SK-N-MC (cell line): Measurements from ENCODE around the gene ADIPOR2.

Experiments used
- DNase-seq: peaks from one replicate; pipeline ENCODE4 v3.0.0-alpha.2; 2011; ENCODE audit warnings: low read depth, low spot score
- H3K27ac ChIP-seq: fragments of 200-600 bp; sonication (generic); 2 replicates; pipeline ENCODE4 v1.5.1; 2016; ENCODE audit warnings: mixed run types
- H3K36me3 ChIP-seq: fragments of 200-600 bp; sonication (generic); 2 replicates; pipeline ENCODE4 v1.6.1; 2017; ENCODE audit warnings: antibody characterized with exemption, low read length, mixed read lengths; ENCODE audit not compliant: insufficient read depth
- H3K4me3 ChIP-seq: fragments of 200-600 bp; sonication (generic); 2 replicates; pipeline ENCODE4 v1.5.1; 2016
- H3K9ac ChIP-seq: fragments of 200-600 bp; sonication (generic); 2 replicates; pipeline ENCODE4 v1.8.0; 2017; ENCODE audit warnings: mixed run types, mixed read lengths; ENCODE audit not compliant: insufficient read length
- H3K9me3 ChIP-seq: fragments of 200-600 bp; sonication (generic); 2 replicates; pipeline ENCODE4 v1.6.1; 2017; ENCODE audit warnings: low read depth, mild to moderate bottlenecking, antibody characterized with exemption, low read length, moderate library complexity, mixed read lengths
- EZH2 ChIP-seq: fragments of 200-600 bp; sonication (generic); IDR thresholded peaks from one replicate; pipeline ENCODE4 v1.6.1; 2017; ENCODE audit warnings: antibody characterized with exemption
- FOXP2 ChIP-seq: optimal IDR thresholded peaks from 2 replicates; pipeline ENCODE3; 2011; ENCODE audit warnings: mild to moderate bottlenecking, moderate library complexity; ENCODE audit not compliant: insufficient read depth; ENCODE audit errors: extremely low read length, control extremely low read depth
- POLR2AphosphoS5 ChIP-seq: IDR thresholded peaks from 2 replicates; pipeline ENCODE4 v1.6.1; 2012; ENCODE audit warnings: mild to moderate bottlenecking, low read depth, low read length, borderline replicate concordance

Gene ADIPOR2

GRCh38 chr12:1826867-1827705, 136.2 kb downstream of the ADIPOR2 start:
- Histone ChIP-seq H3K4me3 (no peak overlapping the region), H3K36me3 (no peaks in the 10 kb centered on the region), H3K9me3 (no peaks in the 10 kb centered on the region), H3K27ac (no peak overlapping the region), H3K9ac (no peak overlapping the region)
- DNase-seq, result no peak
- no peak for TF ChIP-seq EZH2
- TF ChIP-seq POLR2AphosphoS5, result no peak

GRCh38 chr12:1827826-1828805, 137.2 kb downstream of the ADIPOR2 start:
- H3K36me3 ChIP-seq, result no peaks in the 10 kb centered on the region
- TF ChIP-seq POLR2AphosphoS5 (no peak), EZH2 (no peak), FOXP2 (no peak)
- H3K27ac ChIP-seq, result no peak overlapping the region
- no peak overlapping the region for H3K9ac ChIP-seq
- H3K4me3 ChIP-seq, result no peak overlapping the region
- no peak for DNase-seq
- no peaks in the 10 kb centered on the region for H3K9me3 ChIP-seq

GRCh38 chr12:1828856-1829255, 138.0 kb downstream of the ADIPOR2 start:
- TF ChIP-seq EZH2, result no peak
- TF ChIP-seq FOXP2, result no peak
- DNase-seq, result no peak
- no peaks in the 10 kb centered on the region for H3K36me3 ChIP-seq

GRCh38 chr12:1829306-1829900, 138.5 kb downstream of the ADIPOR2 start:
- no peak for DNase-seq
- Histone ChIP-seq H3K9ac (no peak overlapping the region), H3K36me3 (no peaks in the 10 kb centered on the region), H3K9me3 (no peaks in the 10 kb centered on the region), H3K4me3 (no peak overlapping the region), H3K27ac (no peak overlapping the region)
- TF ChIP-seq POLR2AphosphoS5 (no peak), FOXP2 (no peak), EZH2 (no peak)

More at GRCh38 chr12:1828856-1829255, 138.0 kb downstream of the ADIPOR2 start:
- Histone ChIP-seq H3K27ac (no peak overlapping the region), H3K9ac (no peak overlapping the region), H3K4me3 (no peak overlapping the region), H3K9me3 (no peaks in the 10 kb centered on the region)

- no peak overlapping the region for H3K4me3 ChIP-seq
- DNase-seq, result no peak
Observed at GRCh38 chr12:1830401-1830845, 139.6 kb downstream of the ADIPOR2 start.

GRCh38 chr12:1830981-1831963, 140.4 kb downstream of the ADIPOR2 start:
- Histone ChIP-seq H3K9me3 (no peaks in the 10 kb centered on the region), H3K4me3 (no peak overlapping the region), H3K36me3 (no peaks in the 10 kb centered on the region), H3K9ac (no peak overlapping the region), H3K27ac (no peak overlapping the region)
- no peak for DNase-seq
- no peak for TF ChIP-seq EZH2
- no peak for TF ChIP-seq FOXP2
- TF ChIP-seq POLR2AphosphoS5, result no peak

More at GRCh38 chr12:1830401-1830845, 139.6 kb downstream of the ADIPOR2 start:
- Histone ChIP-seq H3K9ac (no peak overlapping the region), H3K36me3 (no peaks in the 10 kb centered on the region), H3K27ac (no peak overlapping the region), H3K9me3 (no peaks in the 10 kb centered on the region)
- TF ChIP-seq POLR2AphosphoS5, result no peak
- no peak for TF ChIP-seq FOXP2
- no peak for TF ChIP-seq EZH2

GRCh38 chr12:1832801-1833595, 142.1 kb downstream of the ADIPOR2 start:
- DNase-seq, result no peak
- no peaks in the 10 kb centered on the region for H3K36me3 ChIP-seq
- H3K9ac ChIP-seq, result no peak overlapping the region

More at GRCh38 chr12:1832801-1833595, 142.1 kb downstream of the ADIPOR2 start:
- no peak for TF ChIP-seq POLR2AphosphoS5
- no peak for TF ChIP-seq EZH2
- no peak for TF ChIP-seq FOXP2
- no peak overlapping the region for H3K27ac ChIP-seq
- H3K9me3 ChIP-seq, result no peaks in the 10 kb centered on the region
- H3K4me3 ChIP-seq, result no peak overlapping the region
